Cerebellar cortex (tissue), 1 donor: ENCODE data around the gene RNF44.

Source experiments
- DNase-seq: peaks from one replicate; pipeline ENCODE4 v3.0.0-alpha.2; 2015; ENCODE audit warnings: low spot score

Gene RNF44

DNA sequence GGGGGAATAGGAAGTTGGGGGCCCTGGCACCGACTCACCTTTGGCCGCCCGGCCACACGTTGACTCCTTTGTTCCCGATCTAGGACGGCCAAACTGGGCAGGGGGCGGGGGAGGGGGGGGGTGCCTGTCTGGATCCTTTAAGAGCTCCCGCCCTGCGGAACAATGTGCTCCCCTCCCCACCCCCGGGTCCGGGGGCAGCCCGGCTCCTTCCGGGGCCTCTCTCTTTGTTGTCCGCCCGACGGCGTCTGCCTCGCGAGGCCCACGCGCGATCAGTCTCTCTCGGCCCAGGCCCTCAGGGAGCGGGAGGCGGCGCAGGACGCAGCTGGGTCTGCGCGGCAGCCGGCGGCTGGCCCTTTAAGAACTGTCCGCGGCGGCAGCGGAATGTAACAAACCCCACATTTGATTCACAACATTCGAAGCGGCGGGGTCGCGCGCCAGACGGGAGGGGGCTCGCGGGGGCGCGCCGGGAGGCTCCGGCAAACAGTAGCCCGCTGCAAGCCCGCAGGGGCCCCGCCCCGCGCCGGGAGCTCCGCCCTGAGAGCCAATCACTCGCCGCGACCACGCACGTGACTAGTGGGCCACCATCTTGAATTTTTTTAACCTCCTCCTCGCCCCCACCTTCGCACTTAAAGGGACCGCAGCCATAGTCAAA lies at the start of gene RNF44:
RNF44 (minus strand) TSS at position 501 of the 652 bp plus-strand sequence. CDS start 4,930 bp downstream, outside the sequence.
- peak; percentile 98 for DNase-seq

DNA sequence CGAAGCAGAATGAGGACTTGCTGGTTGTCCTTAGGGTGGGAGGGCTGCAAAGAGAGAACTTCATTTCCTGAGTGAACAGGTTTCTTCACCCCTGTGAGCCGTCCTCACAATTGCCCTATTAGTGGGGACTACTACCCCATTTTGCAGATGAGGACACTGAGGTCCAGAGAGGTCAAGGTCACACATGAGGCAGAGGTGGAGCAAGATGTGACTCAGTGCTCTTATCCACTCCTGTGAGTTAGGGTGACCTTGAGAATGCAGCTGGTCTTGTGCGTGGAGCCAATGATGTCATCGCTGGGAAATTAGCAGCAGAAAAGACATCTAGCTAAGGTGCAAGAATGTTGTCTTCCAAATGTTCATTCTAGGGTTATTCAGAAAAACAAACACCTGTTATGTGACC lies 45.9 kb upstream of the RNF44 start:
- no peak for DNase-seq

DNA sequence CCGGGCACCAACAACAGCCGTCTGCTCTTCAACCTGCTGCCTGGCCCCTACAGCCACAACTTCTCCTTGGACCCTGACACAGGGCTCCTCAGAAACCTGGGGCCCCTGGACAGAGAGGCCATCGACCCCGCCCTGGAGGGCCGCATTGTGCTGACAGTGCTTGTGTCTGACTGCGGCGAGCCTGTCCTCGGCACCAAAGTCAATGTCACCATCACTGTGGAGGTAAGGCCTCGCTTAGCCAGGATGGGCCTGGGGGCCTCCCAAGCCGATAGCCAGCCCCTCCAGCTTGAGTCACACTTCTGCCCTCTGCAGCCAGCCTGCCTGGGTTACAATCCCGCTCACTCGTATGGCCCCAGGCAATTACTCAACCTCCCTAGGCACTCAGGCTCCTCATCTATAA lies 44.2 kb upstream of the RNF44 start:
- no peak for DNase-seq

DNA sequence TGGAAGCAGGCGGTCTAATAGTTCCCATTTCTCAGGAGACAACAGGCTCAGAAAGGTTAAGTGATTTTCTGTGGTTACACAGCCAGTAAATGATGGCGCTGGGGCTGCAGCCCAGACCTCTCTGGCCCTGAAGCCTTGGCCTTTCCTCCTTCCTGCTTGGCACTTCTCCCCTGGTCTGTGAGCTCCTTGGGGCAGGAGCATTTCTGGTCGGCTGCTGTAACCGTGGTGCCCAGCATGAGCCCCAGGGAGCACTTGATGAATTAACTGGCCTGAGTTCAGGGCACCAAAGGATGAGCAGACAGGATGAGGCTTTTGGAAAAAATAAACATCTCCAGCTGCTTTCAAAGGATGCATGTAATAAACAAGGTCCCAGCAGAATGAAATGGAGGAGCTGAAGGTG lies 42.1 kb upstream of the RNF44 start:
- no peak for DNase-seq

DNA sequence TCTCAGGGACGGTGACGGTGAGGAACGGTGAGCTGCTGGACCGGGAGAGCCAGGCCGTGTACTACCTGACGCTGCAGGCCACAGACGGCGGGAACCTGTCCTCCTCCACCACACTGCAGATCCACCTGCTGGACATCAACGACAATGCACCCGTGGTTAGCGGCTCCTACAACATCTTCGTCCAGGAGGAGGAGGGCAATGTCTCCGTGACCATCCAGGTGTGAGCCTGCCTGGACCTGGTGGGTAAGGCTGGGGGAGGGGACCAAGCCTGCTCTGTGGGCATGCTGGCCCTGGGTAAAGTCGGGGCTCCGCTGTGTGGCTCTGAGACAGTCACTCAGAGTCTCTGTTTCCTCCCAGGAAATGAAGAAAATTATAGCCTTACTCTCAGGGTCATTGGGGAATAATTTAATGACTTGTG lies 41.2 kb upstream of the RNF44 start:
- peak; percentile 86 for DNase-seq

DNA sequence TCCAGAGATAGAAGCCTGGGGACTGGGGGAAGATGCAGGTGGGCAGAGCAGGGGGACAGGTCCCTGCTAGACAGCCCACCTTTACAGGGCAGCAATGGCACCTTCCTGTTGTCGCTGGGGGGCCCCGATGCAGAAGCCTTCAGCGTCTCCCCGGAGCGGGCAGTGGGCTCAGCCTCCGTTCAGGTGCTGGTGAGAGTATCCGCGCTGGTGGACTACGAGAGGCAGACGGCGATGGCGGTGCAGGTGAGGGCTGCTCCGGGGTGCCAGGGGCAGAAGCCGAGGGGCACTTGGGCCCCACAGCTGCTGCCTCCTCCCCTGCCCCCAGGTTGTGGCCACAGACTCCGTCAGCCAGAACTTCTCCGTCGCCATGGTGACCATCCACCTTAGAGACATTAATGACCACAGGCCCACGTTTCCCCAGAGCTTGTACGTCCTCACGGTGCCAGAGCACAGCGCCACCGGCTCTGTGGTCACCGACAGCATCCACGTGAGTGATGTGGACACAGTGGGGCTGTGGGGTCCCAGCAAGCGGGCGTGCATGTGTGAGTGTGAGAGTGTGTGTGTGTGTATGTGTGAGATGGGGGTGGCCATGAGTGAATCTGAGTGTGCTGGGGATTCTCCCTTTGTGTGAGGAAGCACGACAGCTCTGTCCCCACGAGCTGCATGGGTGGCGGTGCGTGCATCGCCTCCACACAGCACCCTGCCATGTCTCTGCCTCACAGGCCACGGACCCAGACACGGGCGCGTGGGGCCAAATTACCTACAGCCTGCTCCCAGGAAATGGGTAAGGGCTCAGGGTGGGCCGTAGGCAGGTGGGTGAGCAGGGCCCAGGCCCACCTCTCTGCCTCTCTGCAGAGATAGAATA lies 40.3 kb upstream of the RNF44 start:
- no peak for DNase-seq

DNA sequence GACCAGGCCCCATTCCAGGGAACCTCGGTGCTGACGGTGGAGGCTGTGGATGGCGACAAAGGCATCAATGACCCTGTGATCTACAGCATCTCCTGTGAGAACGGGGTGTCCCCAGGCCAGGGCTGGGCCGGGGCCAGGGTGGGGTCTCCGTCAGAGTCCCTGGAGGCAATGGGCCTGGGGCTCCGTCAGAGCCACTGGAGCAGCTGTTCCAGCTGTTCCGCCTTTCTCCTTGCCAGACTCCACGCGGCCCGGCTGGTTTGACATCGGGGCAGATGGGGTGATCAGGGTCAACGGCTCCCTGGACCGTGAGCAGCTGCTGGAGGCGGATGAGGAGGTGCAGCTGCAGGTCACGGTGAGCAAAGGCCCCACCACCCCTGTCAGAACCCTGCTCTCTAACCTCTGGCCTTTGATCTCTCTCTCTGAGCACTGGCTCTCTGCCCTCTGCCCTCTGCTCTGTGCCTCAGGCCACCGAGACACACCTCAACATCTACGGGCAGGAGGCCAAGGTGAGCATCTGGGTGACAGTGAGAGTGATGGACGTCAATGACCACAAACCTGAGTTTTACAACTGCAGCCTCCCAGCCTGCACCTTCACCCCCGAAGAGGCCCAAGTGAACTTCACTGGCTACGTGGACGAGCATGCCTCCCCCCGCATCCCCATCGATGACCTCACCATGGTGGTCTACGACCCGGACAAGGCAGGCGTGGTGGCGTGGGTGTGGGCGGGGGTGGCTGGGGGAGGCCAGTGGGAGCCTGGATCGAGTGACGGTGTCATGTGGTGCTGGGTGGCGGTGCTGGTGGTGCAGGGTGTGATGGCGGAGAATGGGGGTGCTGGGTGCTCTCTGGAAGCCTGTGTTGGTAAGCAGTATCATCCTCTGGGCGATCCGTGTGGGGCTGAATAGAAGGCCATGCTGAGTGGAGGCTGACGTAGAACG lies 38.6 kb upstream of the RNF44 start:
- no peak for DNase-seq

DNA sequence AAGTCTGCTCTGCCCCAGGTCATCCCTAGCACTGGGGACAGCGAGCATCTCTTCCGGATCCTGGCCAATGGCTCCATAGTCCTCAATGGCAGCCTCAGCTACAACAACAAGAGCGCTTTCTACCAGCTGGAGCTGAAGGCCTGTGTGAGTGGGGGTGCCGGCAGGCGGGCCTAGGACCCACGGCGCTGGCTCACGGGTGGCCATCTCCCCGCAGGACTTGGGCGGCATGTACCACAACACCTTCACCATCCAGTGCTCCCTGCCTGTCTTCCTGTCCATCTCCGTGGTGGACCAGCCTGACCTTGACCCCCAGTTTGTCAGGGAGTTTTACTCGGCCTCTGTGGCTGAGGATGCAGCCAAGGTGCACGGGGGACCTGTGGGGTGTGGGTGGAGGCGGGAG lies 37.9 kb upstream of the RNF44 start:
- no peak for DNase-seq

DNA sequence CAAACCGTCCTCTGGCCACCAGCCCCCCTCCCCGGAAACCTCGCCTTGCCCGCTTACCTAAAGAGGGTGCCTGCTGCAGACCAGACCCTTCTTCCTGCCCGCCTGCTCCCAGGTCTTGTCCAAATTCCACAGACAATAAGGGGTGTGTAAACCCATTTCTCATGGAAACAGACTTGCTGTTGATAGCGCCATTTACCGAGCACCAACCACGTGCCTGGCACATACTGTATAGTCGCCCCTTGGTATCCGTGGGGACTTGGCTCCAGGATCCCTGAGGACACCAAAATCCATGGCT lies 37.0 kb upstream of the RNF44 start:
- no peak for DNase-seq

DNA sequence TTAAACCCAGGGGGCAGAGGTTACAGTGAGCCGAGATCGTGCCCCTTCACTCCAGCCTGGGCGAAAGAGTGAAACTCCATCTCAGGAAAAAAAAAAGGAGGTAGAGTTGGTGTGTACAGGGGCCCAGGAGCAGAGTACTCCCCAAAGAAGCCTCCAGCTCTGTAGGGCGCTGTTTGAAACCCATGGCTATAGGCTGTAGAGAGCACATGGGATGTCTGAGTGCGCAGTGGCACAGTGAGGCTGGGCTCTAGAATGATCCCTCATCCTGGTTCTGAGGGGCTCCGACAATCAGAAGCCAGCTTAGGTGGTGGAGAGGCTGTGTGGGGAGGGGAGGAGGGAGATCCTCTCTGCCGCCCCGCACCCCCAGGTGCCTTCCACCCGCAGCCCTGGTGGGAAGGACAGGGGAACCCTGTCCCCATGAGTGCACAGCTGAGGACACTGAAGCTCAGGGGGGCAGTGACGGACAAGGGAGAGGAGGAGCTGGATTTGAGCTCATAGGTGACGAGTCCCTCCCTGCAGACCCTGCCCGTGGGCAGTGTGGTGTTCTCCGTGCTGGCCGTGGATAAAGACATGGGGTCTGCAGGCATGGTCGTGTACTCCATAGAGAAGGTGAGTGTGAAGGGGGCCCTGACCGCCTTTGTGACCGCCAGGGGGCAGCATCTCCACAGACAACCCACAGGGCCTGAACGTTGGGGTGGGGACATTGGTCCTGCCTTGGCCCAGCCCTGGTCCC lies 36.5 kb upstream of the RNF44 start:
- DNase-seq = peak; percentile 77

DNA sequence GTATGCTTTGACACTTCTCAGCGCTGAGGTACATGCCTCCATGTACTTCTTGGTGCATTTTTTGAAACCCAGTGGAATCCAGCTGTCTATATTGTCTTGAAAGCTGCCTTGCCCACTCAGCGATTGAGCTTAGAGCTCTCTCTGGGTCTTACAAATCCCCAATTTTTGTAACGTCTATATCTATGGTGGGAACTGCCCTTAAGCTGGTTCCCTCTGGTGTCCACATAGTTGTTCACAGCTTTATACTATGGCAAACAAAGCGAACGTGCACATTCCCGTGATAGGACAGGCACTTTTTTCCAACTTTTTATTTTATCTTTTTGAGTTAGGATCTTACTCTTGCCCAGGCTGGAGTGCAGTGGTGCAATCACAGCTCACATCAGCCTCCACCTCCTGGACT lies 32.8 kb upstream of the RNF44 start:
- no peak for DNase-seq

DNA sequence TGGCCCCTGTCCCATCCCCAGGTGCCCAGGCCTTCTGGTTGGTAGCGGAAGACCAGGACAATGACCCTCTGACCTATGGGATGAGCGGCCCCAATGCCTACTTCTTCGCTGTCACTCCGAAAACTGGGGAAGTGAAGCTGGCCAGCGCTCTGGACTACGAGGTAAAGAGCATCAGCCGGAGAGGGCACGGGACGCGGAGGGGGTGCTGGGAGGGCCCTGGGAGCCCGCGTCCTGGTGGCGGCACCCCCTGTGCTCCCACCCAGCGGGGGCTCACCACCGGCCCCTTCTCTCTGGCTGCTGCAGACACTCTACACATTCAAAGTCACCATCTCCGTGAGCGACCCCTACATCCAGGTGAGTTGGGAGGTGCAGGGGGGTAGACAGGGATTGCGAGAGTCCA lies 31.5 kb upstream of the RNF44 start:
- no peak for DNase-seq

DNA sequence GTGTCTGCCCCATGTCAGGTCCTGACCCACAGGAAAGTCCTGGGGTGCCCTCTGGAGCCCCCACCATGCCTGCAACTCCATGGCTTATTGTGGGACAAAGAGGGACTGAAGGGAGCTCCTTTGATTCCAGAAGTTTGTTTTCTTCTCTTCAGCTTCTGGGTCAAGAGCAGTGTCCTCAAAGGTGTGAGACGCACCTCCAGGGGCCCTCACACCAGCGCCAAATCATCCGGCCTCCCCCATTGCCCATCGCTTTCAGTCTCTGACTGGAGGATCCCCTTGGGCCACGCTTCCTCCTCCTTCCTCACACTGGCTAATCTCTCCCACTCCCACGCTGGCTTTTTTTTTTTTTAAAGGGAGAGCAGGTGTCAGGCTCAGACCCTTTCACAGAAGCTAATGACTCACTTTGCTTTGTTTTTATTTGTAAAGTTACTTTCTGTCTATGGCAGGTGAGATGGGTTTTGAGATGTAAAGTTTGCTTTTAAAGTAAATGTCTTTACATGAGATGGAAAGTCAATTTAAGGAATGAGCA lies 28.6 kb upstream of the RNF44 start:
- DNase-seq = no peak

DNA sequence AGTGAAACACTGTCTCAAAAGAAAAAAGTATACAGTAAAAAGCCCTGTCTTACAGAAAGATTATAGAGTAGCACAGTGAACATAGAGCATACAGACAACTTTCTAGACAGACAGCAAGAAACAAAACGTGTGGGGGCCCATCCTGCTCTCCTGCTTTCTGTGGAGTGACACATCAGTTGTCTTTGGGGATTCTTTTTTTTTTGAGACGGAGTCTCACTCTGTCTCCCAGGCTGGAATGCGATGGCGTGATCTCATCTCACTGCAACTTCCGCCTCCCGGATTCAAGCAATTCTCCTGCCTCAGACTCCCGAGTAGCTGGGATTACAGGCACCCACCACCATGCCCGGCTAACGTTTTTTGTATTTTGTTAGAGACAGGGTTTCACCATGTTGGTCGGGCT lies 26.8 kb upstream of the RNF44 start:
- DNase-seq = no peak

DNA sequence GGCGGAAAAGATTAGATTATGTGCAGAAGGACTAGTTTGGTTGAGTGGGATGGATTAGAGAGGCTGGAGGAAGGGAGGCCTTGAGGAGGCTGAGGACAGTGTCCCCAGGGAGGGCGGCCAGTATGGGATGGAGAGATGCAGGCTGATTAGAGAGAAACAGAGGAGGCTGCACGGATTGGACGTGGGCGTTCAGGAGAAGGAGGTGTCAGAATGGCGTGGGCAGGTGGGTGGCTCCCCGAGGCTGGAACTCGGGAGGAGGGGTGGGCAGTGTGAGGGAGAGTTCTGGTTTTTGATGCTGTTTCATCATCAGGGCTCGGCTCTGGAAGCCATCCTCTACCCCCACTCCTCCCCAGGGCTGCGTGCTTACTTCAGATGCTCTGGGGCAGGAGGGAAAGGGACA lies 25.0 kb upstream of the RNF44 start:
- DNase-seq = no peak

DNA sequence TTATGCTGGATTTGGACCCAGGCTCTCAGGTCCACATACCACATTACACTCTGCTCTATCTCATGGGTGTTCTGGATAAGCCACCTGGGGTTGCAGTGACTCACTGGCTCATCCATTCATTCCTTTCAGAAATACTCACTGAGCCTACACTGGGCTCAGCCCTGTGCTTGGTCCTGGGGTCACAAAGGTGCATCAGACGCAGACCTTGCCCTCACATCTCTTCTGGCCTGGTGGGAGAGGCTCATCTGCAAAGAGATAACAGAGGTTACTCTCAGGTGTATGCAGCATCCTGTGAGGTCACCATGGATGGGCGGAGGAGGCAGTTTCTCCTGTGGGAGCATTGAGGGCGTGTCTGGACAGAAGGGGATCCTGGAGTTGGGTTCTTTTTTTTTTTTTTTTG lies 24.1 kb upstream of the RNF44 start:
- no peak for DNase-seq

DNA sequence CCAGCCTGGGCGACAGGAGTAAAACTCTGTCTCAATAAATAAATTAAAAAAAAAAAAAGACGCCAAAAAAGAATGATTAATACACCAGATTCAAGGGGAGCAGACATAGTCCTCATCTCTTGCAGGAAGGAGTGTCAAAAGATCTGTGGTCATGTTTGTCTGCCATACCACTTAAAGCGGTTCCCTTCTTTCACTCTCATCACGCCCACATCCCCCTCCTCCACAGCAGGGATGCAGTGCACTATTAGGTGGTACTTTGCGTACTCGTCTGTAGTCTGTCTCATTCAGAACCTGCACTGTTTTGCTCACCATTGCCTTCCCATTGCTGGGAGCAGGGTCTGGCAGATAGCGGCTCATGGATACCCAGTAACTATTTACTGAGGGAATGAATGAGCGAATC lies 23.2 kb upstream of the RNF44 start:
- no peak for DNase-seq

DNA sequence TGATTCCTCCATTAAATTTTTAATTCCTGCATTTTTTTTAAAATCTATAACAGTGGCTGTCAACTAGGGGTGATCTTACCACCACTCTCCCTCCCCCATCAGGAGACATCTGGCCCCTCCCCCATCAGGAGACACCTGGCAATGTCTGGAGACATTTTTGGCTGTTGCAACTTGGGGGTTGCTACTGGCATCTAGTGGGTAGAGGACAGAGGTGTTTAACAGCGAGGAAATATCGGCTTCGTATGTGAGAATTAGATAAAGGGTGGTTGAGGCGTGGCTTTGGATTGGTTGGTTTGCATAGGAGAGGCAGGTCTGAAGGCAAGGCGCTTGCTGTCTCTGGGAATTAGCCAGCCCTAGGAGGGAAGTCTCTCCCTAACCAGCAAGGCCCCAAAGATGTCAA lies 22.5 kb upstream of the RNF44 start:
- DNase-seq = no peak

DNA sequence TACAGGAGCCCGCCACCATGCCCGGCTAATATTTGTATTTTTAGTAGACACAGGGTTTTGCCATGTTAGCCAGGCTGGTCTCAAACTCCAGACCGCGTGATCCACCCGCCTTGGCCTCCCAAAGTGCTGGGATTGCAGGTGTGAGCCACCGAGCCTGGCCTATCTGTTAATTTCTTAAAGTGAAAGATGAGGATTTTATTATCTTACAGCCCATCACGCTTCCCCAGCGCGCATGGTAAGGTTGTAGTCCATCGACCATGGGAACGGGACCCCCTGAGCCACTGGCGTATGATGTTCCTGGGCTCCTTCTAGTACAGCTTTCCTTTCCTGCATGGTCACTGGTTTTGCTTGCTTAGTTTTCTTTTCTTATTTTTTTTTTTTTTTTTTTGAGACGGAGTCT lies 20.6 kb upstream of the RNF44 start:
- DNase-seq = no peak

DNA sequence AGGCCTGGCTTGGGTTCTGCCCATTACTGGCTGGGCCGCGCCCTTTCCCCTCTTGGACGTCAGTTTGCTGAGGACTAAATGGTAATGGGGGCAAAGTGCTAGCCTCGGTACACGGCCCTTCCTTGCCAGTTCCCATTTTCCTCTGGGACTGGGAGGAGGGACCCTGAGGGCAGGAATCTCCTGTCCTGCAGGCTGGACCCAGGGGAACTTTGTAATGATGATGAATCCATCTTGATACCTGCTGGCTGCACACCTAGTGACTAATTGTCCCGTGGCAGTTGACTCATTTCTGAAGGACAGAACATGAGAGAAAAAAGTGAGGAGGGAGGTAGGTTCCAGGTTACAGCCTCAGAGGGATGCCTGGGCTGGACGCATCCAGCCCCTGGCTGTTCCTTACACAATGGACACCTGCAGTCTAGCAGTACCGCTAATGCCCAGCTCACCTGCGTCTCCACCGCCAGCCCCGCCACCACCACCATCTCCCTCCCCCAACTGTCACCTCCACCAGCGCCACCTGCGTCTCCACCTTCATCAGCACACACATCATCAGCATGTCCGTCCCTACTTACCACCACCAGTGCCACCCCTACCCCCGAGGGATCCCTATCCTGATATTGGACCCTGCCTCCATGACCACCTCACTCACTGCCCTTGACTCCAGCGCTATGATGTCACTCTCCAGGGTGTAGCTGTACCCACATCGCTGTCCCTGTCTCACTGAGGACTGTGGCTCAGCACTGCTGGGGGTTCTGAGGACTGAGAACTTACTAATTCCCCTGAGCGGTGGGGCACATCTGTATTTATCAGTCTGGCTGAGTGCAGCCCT lies 16.3 kb upstream of the RNF44 start:
- no peak for DNase-seq

DNA sequence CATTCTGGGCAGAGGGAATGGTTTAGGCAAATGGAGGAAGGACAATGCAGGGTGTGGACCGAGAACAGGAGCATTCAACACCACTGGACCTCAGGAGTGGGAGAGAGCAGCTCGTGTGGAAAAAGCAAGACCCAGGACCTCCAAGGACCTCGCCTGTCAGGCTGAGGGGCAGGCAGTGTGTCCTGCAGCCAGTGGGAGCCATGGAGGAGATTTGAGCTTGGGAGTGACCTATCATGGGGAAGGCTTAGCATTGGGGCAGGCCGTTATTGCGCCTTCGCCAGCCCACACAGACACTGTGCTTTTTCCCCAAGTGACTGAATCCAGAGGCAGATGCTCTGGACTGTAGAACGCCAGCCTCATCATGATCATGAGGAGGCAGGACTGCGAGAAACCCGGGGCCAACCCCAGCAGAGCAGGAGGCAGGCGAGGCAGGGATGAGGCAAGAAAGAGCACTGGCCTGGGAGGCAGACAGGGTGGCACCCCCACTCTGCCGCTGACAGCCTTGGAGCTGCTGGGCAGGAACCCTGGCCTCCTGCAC lies 15.2 kb upstream of the RNF44 start:
- no peak for DNase-seq
